Muscle of arm (tissue), 12 donors: ENCODE measurements around the gene CPXM2. TPM values are rescaled to one million over a fixed set of nuclear protein-coding genes. Genes with fewer than 3 reads are reported as not detected.
"Not testable (repeated sequence)": the region's sequence is repeated elsewhere in the genome, so short reads cannot be mapped to it uniquely, and the experiment has no call there.

Source experiments
- DNase-seq: peaks from one replicate; pipeline ENCODE4 v3.0.0-alpha.2; 2013
- polyA plus RNA-seq, 12 donors: library from polyadenylated mRNA; unstranded; fragments of 120-200 nt; gene quantifications; one replicate each; pipeline ENCODE4 v1.2.1, GENCODE V29; 2013; ENCODE audit not compliant: insufficient read length in 12 of 12

Gene CPXM2
- polyA plus RNA-seq, 12 donors, result 0.36 to 33.8 (median 2.2) TPM; not detected in 2

GRCh38 chr10:123744224-123744536, 147.4 kb downstream of the CPXM2 start:
- no peak for DNase-seq

GRCh38 chr10:123743441-123744223, 148.0 kb downstream of the CPXM2 start:
- DNase-seq, result no peak

- no peak for DNase-seq
Measured at GRCh38 chr10:123742751-123743440, 148.7 kb downstream of the CPXM2 start.

GRCh38 chr10:123741711-123742110, 149.9 kb downstream of the CPXM2 start:
- no peak for DNase-seq

GRCh38 chr10:123741146-123741545, 150.5 kb downstream of the CPXM2 start:
- DNase-seq, result no peak

- not testable (repeated sequence) for DNase-seq
Measured at GRCh38 chr10:123736917-123737316, 154.7 kb downstream of the CPXM2 start.

- DNase-seq, result no peak
Measured at GRCh38 chr10:123729523-123729922, 162.1 kb downstream of the CPXM2 start.

- DNase-seq, result peak; percentile 25
Measured at GRCh38 chr10:123726836-123727235, 164.8 kb downstream of the CPXM2 start.

- no peak for DNase-seq
Measured at GRCh38 chr10:123726381-123726780, 165.2 kb downstream of the CPXM2 start.

GRCh38 chr10:123724747-123725146, 166.9 kb downstream of the CPXM2 start:
- DNase-seq, result no peak

- no peak for DNase-seq
Measured at GRCh38 chr10:123722351-123722750, 169.3 kb downstream of the CPXM2 start.

GRCh38 chr10:123721441-123722049, 170.1 kb downstream of the CPXM2 start:
- DNase-seq, result no peak

GRCh38 chr10:123720536-123720935, 171.1 kb downstream of the CPXM2 start:
- DNase-seq, result no peak

- DNase-seq, result no peak
Measured at GRCh38 chr10:123718544-123719060, 173.0 kb downstream of the CPXM2 start.

GRCh38 chr10:123717336-123717735, 174.3 kb downstream of the CPXM2 start:
- no peak for DNase-seq

- DNase-seq, result no peak
Measured at GRCh38 chr10:123715546-123715945, 176.1 kb downstream of the CPXM2 start.

- DNase-seq, result no peak
Measured at GRCh38 chr10:123706236-123706635, 185.4 kb downstream of the CPXM2 start.

GRCh38 chr10:123704812-123705211, 186.8 kb downstream of the CPXM2 start:
- DNase-seq, result no peak

- DNase-seq, result no peak
Measured at GRCh38 chr10:123704076-123704475, 187.5 kb downstream of the CPXM2 start.

GRCh38 chr10:123703195-123703790, 188.3 kb downstream of the CPXM2 start:
- DNase-seq, result no peak
